ENCODE data around the gene GRIN1. TPM values are rescaled to one million over a fixed set of nuclear protein-coding genes. Genes with fewer than 3 reads are reported as not detected.

GRIN1 gene
- total RNA-seq, 2 experiments from 2014 or later: not detected

DNA sequence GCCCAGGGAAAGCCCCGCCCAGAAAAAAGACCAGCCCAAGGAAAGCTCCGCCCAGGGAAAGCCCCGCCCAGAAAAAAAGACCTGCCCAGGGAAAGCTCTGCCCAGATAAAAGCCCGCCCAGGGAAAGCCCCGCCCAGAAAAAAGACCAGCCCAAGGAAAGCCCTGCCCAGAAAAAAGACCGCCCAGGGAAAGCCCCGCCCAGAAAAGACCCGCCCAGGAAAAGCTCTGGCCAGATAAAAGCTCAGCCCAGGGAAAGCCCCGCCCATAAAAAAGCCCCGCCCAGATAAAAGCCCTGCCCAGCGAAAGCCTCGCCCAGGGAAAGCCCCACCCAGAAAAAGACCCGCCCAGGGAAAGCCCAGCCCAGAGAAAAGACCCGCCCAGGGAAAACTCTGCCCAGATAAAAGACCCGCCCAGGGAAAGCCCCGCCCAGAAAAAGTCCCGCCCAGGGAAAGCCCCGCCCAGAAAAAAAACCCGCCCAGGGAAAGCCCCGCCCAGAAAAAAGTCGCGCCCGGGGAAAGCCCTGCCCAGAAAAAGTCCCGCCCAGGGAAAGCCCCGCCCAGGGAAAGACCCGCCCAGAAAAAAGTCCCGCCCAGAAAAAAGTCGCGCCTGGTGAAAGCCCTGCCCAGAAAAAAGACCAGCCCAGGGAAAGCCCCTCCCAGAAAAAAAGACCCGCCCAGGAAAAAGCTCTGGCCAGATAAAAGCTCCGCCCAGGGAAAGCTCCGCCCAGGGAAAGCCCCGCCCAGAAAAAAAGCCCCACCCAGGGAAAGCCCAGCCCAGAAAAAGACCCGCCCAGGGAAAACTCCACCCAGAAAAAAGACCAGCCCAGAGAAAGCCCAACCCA lies 11.9 kb downstream of the GRIN1 start:
- peaks cover 4% of the 10 kb centered on the region for H3K4me1 Mint-ChIP-seq
- H3K4me3 Mint-ChIP-seq: no peak overlapping the region
- DNase-seq (no peak), ATAC-seq (ENCODE audit: low read depth) (peak; percentile 12)
- H3K27me3 Mint-ChIP-seq: peaks cover under 1% of the 10 kb centered on the region
- H3K9me3 Mint-ChIP-seq: no peaks in the 10 kb centered on the region
- no peaks in the 10 kb centered on the region for H3K36me3 Mint-ChIP-seq
- no peak overlapping the region for H3K27ac Mint-ChIP-seq
- POLR2A ChIA-PET: interaction anchor here (1.0 to 1.4 kb wide), 3 partner anchors 13 to 50 kb away, joined by 4 read pairs; partner anchors contain the start of gene TPRN

DNA sequence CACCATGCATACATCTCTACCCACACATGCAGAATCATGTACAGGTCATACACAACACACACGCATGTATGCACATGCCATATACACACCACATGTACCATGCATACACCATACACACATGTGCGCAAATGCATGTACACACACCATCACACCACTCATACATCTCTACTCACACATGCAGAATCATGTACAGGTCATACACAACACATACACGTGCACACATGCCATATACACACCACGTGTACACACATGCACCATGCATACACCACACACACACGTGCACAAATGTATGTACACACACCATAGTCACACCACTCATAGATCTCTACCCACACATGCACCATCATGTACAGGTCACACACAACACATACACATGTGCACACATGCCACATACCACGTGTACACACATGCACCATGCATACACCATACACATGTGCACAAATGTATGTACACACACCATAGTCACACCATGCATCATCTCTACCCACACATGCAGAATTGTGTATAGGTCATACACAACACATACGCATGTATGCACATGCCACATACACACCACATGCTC lies 14.0 kb downstream of the GRIN1 start:
- Mint-ChIP-seq H3K4me1 (peaks cover 3% of the 10 kb centered on the region), H3K27ac (no peak overlapping the region), H3K27me3 (peaks cover 10% of the 10 kb centered on the region), H3K36me3 (no peaks in the 10 kb centered on the region), H3K9me3 (no peaks in the 10 kb centered on the region), H3K4me3 (no peak overlapping the region)
- DNase-seq (no peak), ATAC-seq (ENCODE audit: low read depth) (no peak)
- POLR2A ChIA-PET: interaction anchor here (0.7 kb wide), 1 partner anchor 70 kb away, joined by 3 read pairs; no protein-coding TSS in a partner anchor

DNA sequence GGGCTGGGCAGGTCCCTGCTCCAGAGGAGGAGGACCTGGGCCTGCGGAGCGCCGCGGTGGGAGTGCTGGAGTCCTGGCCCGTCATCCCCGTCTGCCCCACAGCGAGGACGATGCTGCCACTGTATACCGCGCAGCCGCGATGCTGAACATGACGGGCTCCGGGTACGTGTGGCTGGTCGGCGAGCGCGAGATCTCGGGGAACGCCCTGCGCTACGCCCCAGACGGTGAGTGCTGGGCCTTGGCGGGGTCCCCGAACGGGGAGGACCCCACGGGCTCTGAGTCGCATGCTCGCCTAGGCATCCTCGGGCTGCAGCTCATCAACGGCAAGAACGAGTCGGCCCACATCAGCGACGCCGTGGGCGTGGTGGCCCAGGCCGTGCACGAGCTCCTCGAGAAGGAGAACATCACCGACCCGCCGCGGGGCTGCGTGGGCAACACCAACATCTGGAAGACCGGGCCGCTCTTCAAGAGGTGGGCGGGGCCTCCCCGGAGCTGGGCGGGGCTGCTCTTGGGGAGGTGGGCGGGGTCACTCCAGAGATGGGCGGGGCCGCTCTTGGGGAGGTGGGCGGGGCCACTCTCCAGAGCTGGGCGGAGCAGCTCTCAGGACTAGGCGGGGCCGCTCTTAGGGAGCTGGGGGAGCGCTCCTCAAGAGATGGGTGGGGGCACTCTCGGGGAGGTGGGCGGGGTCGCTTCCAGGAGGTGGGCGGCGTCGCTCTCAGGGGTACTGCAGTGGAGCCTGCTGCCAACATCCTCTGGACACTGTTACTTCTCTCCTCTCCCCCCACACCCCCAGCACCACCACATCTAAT lies 17.8 kb downstream of the GRIN1 start:
- Mint-ChIP-seq H3K9me3 (no peaks in the 10 kb centered on the region), H3K4me3 (peak overlapping the region; percentile 42), H3K36me3 (no peaks in the 10 kb centered on the region), H3K27me3 (peaks cover 30% of the 10 kb centered on the region), H3K27ac (no peak overlapping the region), H3K4me1 (peaks cover 10% of the 10 kb centered on the region)
- peak; percentile 69 for DNase-seq
- POLR2A ChIA-PET: interaction anchor here (0.6 to 2.3 kb wide), 2 partner anchors 27 to 68 kb away, joined by 5 to 9 read pairs; partner anchors contain the start of gene CYSRT1
- peak; percentile 48 for ATAC-seq (ENCODE audit: low read depth)

DNA sequence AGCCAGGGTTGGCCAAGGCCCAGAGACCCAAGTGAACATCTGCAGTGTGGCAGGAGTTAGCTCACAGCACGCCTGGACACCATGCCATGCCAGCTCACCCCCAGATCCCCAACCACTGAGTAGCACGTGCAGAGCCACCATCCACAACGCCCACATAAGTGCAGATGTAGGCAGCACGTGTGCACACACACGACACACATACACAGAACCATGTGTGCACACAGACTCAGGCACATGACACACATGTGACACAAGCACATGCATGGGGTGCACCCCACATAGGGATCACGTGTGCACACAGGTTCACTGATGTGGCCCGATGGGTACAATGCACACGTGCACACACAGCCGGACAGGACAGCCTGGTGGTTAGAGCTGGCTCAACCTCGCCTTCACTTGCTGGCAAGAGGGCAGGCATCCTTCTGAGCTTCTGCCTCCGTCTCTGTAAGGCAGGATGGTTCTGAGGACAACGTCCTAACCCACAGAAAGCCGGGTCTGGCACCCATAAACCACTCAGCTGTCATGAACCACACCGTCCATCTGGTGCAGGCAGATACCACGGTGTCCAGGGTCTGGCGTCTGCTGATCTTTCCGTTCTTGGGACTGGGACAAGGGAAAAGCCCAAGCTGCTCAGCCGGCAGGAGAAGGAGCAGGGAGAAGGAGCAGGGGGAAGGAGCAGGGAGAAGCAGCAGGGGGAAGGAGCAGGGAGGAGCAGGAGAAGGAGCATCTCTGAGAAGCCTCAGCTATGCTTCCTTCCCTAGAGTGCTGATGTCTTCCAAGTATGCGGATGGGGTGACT lies 18.9 kb downstream of the GRIN1 start:
- Mint-ChIP-seq H3K27ac (no peak overlapping the region), H3K4me1 (peaks cover 10% of the 10 kb centered on the region), H3K4me3 (no peak overlapping the region), H3K36me3 (no peaks in the 10 kb centered on the region), H3K9me3 (no peaks in the 10 kb centered on the region), H3K27me3 (peaks cover 30% of the 10 kb centered on the region)
- ATAC-seq (ENCODE audit: low read depth) (no peak), DNase-seq (no peak)
- POLR2A ChIA-PET: interaction anchor here (1.3 to 2.3 kb wide), 2 partner anchors 11 to 28 kb away, joined by 3 to 9 read pairs; no protein-coding TSS in a partner anchor

DNA sequence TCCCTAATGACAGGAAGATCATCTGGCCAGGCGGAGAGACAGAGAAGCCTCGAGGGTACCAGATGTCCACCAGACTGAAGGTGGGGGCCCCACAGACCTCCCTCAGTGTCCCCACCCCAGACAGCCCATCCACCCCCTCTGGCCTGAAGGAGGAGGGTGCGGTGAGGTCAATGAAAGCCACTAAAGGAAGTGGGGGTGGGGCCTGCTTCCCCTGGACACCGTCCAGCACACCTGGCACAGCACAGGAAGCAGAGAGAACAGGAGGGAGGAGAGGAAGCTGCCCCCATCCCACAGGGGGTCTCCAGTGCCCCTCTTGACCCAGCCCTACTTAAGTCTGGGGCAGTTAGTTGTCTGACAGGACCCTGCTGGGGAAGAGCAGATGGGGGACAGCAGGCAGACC lies 19.7 kb downstream of the GRIN1 start:
- ATAC-seq (ENCODE audit: low read depth): no peak
- DNase-seq: no peak
- no peak overlapping the region for H3K27ac Mint-ChIP-seq
- H3K36me3 Mint-ChIP-seq: no peaks in the 10 kb centered on the region
- H3K9me3 Mint-ChIP-seq: no peaks in the 10 kb centered on the region
- POLR2A ChIA-PET: interaction anchor here (1.3 to 2.3 kb wide), 2 partner anchors 12 to 29 kb away, joined by 3 to 9 read pairs; no protein-coding TSS in a partner anchor
- H3K4me3 Mint-ChIP-seq: no peak overlapping the region
- peaks cover 33% of the 10 kb centered on the region for H3K27me3 Mint-ChIP-seq
- H3K4me1 Mint-ChIP-seq: peaks cover 10% of the 10 kb centered on the region

DNA sequence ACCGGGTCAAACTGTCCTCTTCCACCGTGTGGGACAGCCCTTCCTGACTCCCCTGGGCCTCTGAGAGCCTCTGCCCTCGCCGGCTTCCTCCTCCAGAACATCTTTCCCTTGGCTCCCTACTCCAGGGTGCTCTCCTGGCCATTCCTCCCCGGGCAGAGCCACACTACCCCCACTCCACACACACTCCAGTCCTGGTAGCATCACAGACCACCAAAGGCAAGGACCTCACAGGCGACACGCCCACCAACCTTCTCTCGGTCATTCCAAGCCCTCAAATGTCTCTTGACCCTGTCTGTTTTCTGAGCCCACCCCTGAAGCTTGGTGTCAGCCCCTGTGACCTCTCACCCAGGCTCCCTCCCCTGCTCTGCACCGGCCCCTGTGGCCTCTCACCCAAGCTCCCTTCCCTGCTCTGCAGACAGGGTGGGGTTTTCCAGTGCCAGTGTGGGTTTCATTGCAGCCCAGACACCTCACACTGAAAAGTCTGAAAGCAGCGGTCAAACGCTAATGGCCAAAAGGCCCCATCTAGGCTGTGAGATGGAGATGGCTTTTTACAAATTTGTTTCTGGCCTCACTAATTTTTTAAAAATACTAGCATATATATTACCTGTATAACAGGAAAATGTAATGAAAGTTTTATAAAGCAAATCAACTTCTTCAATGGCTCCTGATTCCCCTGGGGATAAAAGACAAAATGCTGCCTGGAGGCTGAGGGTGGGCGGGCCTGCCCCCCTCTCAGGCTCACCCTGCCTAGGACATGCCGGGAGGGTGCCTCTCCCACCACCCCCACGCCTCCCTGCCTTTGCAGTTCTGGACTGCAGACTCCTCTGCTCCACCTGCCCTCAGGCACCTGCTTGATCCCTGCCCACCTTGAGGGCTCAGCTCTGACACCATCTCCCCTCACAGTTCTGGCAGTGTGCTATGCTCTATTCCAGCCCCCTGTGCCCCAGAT lies 20.4 kb downstream of the GRIN1 start:
- H3K4me1 Mint-ChIP-seq: peaks cover 10% of the 10 kb centered on the region
- peak overlapping the region; percentile 23 for H3K27ac Mint-ChIP-seq
- H3K36me3 Mint-ChIP-seq: no peaks in the 10 kb centered on the region
- no peak overlapping the region for H3K4me3 Mint-ChIP-seq
- peaks cover 33% of the 10 kb centered on the region for H3K27me3 Mint-ChIP-seq
- H3K9me3 Mint-ChIP-seq: no peaks in the 10 kb centered on the region
- POLR2A ChIA-PET: interaction anchor here (2.3 kb wide), 1 partner anchor 30 kb away, joined by 9 read pairs; no protein-coding TSS in a partner anchor
- DNase-seq (no peak), ATAC-seq (ENCODE audit: low read depth) (no peak)

DNA sequence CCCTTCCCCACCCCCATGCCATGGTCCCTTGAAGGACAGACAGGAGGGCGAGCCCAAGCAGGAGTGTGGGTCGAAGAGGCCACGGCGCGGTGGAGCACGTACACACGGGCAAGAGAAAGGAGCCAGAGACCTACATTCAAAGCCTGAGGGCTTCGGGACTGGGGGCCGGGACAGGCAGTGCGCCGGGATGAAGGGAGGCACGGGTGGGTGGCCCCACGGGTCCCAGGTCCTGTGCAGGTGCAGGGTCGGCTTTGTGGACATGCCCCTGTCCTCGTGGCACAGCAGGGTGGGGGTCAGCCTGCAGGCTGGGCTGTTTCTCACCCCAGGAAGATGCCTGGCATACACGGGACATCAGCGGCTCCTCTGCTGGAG lies 21.1 kb downstream of the GRIN1 start:
- no peak overlapping the region for H3K27ac Mint-ChIP-seq
- no peaks in the 10 kb centered on the region for H3K9me3 Mint-ChIP-seq
- ATAC-seq (ENCODE audit: low read depth): no peak
- H3K27me3 Mint-ChIP-seq: peaks cover 33% of the 10 kb centered on the region
- POLR2A ChIA-PET: no interaction called here
- no peak for DNase-seq
- no peaks in the 10 kb centered on the region for H3K36me3 Mint-ChIP-seq
- H3K4me3 Mint-ChIP-seq: no peak overlapping the region
- peaks cover 10% of the 10 kb centered on the region for H3K4me1 Mint-ChIP-seq

DNA sequence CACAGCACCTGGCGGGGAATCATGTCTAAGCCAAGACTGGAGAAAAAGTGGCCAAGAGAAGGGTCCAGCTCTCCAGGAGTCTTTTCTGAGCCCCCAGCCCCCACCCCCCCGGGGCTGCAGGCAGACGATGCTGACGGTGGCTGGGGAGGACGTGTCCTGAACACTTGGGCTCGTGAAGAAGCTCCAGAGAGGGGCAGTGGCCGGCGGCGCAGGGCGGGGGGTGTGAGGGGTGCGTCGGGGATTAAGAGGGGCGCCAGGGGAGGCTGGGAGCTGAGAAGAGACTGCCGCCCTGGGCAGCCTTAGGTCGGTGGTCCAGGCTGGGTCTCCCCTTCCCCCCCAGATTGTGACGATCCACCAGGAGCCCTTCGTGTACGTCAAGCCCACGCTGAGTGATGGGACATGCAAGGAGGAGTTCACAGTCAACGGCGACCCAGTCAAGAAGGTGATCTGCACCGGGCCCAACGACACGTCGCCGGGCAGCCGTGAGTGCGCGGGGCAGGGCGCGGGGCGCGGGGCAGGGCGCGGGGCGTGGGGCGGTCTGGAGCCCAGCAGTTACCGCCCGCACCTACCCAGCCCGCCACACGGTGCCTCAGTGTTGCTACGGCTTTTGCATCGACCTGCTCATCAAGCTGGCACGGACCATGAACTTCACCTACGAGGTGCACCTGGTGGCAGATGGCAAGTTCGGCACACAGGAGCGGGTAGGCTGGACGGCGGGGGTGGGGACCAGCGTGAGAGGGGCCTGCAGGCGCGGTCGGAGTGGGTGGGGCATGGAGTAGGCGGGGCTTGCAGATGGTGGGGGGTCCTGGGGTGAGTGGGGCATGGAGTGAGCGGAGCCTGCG lies 22.0 kb downstream of the GRIN1 start:
- Mint-ChIP-seq H3K9me3 (no peaks in the 10 kb centered on the region), H3K27me3 (peaks cover 34% of the 10 kb centered on the region), H3K36me3 (no peaks in the 10 kb centered on the region), H3K4me1 (peaks cover 10% of the 10 kb centered on the region), H3K27ac (no peak overlapping the region), H3K4me3 (no peak overlapping the region)
- POLR2A ChIA-PET: no interaction called here
- ATAC-seq (ENCODE audit: low read depth): no peak
- no peak for DNase-seq

DNA sequence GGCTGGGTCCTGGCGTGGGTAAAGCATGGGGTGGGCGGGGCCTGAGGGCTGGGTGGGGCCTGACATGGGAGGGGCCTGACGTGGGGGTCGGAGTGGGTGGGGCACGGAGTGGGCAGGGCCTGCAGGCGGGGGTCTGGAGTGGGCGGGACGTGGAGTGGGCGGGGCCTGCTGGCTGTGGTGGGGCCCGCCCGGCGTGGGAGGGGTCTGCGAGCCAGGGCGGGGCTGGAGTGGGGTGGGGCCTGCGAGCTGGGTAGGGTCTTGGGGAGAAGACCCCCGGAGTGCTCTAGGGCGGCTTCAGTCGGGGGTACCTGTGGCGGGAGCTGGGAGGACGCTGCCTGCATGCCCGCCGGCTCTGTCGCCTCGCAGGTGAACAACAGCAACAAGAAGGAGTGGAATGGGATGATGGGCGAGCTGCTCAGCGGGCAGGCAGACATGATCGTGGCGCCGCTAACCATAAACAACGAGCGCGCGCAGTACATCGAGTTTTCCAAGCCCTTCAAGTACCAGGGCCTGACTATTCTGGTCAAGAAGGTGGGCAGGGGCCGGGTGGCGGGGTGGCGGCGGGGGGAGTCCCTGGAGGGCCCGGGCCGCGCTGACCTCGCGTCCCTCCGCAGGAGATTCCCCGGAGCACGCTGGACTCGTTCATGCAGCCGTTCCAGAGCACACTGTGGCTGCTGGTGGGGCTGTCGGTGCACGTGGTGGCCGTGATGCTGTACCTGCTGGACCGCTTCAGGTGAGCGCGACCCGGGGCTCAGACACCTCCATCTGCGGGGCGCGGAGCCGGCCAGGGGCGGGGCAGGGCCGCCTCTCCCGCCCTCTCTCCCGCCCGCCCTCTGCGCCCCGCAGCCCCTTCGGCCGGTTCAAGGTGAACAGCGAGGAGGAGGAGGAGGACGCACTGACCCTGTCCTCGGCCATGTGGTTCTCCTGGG lies 22.9 kb downstream of the GRIN1 start:
- Mint-ChIP-seq H3K4me3 (no peak overlapping the region), H3K27me3 (peaks cover 38% of the 10 kb centered on the region), H3K4me1 (peaks cover 13% of the 10 kb centered on the region), H3K9me3 (no peaks in the 10 kb centered on the region), H3K27ac (no peak overlapping the region), H3K36me3 (no peaks in the 10 kb centered on the region)
- ATAC-seq (ENCODE audit: low read depth) (no peak), DNase-seq (no peak)
- POLR2A ChIA-PET: interaction anchor here (0.6 kb wide), 1 partner anchor 18 kb away, joined by 3 read pairs; no protein-coding TSS in a partner anchor

DNA sequence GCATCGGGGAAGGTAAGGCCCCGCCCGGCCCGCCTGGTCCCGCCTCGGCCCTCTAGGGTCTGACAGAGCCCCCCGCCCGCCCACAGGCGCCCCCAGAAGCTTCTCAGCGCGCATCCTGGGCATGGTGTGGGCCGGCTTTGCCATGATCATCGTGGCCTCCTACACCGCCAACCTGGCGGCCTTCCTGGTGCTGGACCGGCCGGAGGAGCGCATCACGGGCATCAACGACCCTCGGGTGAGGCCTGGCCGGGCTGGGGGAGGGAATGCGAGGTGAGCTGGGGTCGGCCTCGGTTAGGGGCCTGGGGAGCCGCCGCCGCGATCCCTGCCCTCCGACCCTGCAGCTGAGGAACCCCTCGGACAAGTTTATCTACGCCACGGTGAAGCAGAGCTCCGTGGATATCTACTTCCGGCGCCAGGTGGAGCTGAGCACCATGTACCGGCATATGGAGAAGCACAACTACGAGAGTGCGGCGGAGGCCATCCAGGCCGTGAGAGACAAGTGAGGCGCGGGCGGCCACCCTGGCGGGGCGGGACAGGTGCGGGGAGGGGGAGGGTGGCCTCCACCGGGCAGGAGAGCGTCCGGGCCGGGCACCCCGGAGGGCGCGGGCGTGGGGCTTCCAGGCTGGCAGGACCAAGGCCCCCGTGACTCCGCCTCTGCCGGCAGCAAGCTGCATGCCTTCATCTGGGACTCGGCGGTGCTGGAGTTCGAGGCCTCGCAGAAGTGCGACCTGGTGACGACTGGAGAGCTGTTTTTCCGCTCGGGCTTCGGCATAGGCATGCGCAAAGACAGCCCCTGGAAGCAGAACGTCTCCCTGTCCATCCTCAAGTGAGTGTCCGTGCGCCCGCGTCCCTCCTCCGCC lies 23.8 kb downstream of the GRIN1 start:
- Mint-ChIP-seq H3K4me3 (no peak overlapping the region), H3K4me1 (peaks cover 13% of the 10 kb centered on the region), H3K9me3 (no peaks in the 10 kb centered on the region), H3K36me3 (no peaks in the 10 kb centered on the region), H3K27me3 (peaks cover 35% of the 10 kb centered on the region), H3K27ac (no peak overlapping the region)
- ATAC-seq (ENCODE audit: low read depth): no peak
- POLR2A ChIA-PET: interaction anchor here (0.6 kb wide), 1 partner anchor 19 kb away, joined by 3 read pairs; no protein-coding TSS in a partner anchor
- DNase-seq: no peak
